GM12872 (cell line): ENCODE data around the gene NCEH1.

Experiments used
- CTCF ChIP-seq: IDR thresholded peaks from 3 replicates; pipeline ENCODE4 v1.5.1; 2011; ENCODE audit warnings: low read depth, mild to moderate bottlenecking, low read length, moderate library complexity; ENCODE audit not compliant: insufficient read depth

NCEH1 gene

GRCh38 chr3:172601066-172601832, 109.6 kb downstream of the NCEH1 start:
- TF ChIP-seq CTCF: no peak

DNA sequence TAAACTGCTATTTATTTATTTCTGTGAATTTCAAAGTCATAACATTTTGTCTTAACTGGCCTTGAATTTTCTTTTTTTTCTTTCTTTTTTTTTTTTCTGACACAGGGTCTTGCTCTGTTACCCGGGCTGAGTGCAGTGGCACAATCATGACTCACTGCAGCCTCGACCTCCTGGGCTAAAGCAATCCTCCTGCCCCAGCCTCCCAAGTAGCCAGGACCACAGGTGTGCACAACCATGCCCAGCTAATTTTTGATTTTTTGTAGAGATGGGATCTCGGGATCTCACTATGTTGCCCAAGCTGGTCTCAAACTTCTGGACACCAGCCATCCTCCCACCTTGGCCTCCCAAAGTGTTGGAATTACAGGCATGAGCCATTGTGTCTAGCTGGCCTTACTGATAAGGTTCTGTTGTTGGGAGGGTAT, 110.2 kb downstream of the NCEH1 start:
- no peak for TF ChIP-seq CTCF

GRCh38 chr3:172598904-172599303, 112.0 kb downstream of the NCEH1 start:
- no peak for TF ChIP-seq CTCF

- no peak for TF ChIP-seq CTCF
These were observed 114.5 kb downstream of the NCEH1 start for GRCh38 chr3:172596394-172596706.

DNA sequence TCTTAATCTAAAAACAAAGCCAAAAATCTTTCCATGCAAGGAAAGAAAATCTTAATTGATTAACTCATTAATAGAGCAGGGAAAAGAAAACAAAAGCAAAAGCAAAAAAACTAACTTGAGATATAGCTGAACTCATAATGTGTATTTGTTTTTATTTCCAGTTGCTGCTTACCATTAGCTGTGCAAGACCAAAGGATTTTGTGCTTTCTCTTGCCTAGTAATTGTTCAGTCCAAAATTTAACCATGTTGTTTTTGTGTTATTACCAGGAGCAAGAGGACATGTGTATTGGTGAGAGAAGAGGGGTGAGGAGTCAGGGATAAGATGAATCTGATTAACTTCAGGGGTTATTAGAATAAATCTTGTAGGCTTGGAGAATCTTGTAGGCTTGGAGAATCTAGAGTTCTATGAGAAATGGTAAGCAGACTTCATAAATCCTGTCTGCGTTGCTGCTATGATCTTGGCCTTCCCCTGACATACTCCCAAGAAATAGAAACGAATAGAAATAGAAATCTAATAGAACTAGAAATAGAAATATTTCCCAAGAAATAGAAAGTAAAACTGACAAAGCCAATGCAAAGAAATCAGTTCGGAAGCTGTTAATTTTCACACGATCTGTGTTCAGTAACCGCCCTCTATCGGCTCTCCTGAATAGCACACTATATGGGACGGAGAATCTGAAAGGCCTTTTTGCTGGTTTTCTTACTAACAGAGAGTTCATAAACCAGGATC, 115.0 kb downstream of the NCEH1 start:
- peak; percentile 80 for TF ChIP-seq CTCF

DNA sequence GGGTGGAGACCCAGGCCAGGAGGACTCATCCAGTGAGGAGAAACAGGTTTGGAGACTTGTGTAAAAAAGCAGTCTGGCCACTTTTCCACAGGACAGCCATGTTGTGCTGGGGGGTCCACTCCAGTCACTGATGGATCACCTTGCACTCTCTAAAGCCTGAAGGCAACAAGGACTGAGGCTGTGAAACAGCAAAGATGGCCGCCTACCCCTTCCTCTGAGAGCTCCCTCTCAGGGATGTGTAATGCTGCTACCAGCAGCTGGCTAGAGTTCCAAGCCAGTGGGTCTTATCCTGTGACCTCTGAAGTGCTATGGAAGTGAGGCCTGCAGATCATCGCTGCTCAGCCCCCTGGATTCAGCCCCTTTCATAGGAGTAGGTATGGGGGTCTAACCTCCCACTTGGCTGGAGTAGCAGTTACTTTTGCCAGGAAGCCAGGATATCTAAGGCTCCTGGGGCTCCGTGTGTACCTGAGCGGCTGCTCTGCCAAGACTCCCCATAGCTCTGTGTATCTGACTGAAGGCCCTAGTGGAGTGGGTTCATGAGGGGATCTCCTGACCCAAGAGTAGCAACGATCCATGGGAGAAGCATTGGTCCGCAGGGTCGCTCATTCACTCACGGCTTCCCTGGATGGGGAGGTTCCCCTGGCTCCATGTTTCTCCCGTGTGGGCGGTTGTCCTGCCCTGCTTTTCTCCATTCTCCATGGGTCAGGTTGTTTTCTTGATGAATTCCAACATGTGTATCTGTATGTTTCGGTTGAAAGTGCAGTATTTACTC, 117.8 kb downstream of the NCEH1 start:
- no peak for TF ChIP-seq CTCF
